Measurements from ENCODE around the gene GCNA.
"Not testable (repeated sequence)": the region's sequence is repeated elsewhere in the genome, so short reads cannot be mapped to it uniquely, and the experiment has no call there.

The GCNA gene

GRCh38 chrX:71626576-71626975 is 48.3 kb downstream of the GCNA start:
- Histone ChIP-seq H3K36me3 (replicated peaks) (no peaks in the 10 kb centered on the region), H3K9me3 (no peaks in the 10 kb centered on the region), H3K4me1 (no peaks in the 10 kb centered on the region), H3K4me3 (no peak overlapping the region), H3K27me3 (ENCODE audit: low read depth) (no peaks in the 10 kb centered on the region)
- DNase-seq (ENCODE audit: low spot score in 2 of 2), result no peak
- in situ Hi-C loops (cut with MboI; ENCODE audit: low sequenced_read_pairs), result no loop called here

- Histone ChIP-seq H3K9me3 (no peaks in the 10 kb centered on the region), H3K4me3 (no peak overlapping the region), H3K36me3 (replicated peaks) (no peaks in the 10 kb centered on the region), H3K27me3 (ENCODE audit: low read depth) (no peaks in the 10 kb centered on the region), H3K4me1 (no peaks in the 10 kb centered on the region)
- DNase-seq (ENCODE audit: low spot score in 2 of 2), result no peak
- in situ Hi-C loops (cut with MboI; ENCODE audit: low sequenced_read_pairs), result no loop called here
Observed at GRCh38 chrX:71627588-71628404, 49.6 kb downstream of the GCNA start.

- Histone ChIP-seq H3K36me3 (replicated peaks) (no peaks in the 10 kb centered on the region), H3K27me3 (ENCODE audit: low read depth) (no peaks in the 10 kb centered on the region), H3K4me3 (no peak overlapping the region), H3K9me3 (no peaks in the 10 kb centered on the region), H3K4me1 (no peaks in the 10 kb centered on the region)
- DNase-seq (ENCODE audit: low spot score in 2 of 2), result no peak
- in situ Hi-C loops (cut with MboI; ENCODE audit: low sequenced_read_pairs), result no loop called here
Observed at GRCh38 chrX:71629467-71629866, 51.2 kb downstream of the GCNA start.

DNA sequence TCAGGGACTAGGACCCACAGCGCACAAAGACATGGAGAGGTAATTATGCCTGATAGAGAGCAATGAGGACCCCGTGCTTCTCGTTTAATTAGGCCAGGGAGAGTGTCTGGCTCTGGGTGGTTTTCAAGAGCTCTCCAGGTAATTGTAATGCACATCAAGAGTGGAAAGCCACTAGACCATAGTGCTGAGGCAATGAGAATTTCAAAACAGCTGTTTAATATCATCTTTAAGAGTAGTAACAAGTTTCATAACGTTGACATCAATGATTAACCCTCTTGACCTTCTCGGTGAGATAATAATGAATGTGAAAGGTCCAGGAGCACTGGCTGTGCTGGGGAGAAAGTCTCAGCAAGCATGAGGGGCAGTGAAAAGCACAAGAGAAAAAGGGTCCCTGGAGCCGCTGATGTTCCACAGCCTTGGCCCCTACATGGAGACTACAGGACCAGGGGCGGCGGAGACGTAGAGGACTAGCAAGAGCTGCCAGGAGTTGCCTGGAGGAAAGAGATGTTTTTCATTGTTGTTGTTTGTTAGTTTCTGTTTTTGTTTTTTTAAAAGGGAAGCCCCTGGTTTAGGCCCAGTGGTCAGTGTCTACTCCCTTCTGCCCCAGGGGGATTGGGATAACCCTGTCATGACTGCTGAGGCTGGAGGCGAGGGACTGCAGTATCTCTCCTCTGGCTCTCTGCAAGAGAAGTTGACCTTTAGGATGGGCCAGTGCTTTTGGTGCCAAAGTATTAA is 54.9 kb downstream of the GCNA start:
- in situ Hi-C loops (cut with MboI; ENCODE audit: low sequenced_read_pairs), result no loop called here

GRCh38 chrX:71634366-71634765 is 56.1 kb downstream of the GCNA start:
- DNase-seq (ENCODE audit: low spot score in 2 of 2), result no peak
- Histone ChIP-seq H3K27me3 (ENCODE audit: low read depth) (no peaks in the 10 kb centered on the region), H3K4me3 (no peak overlapping the region), H3K36me3 (replicated peaks) (no peaks in the 10 kb centered on the region), H3K4me1 (no peaks in the 10 kb centered on the region), H3K9me3 (no peaks in the 10 kb centered on the region)
- in situ Hi-C loops (cut with MboI; ENCODE audit: low sequenced_read_pairs), result no loop called here

More for the DNA sequence above, 54.9 kb downstream of the GCNA start:
- Histone ChIP-seq H3K9me3 (no peaks in the 10 kb centered on the region), H3K36me3 (replicated peaks) (no peaks in the 10 kb centered on the region), H3K27me3 (ENCODE audit: low read depth) (no peaks in the 10 kb centered on the region), H3K4me1 (no peaks in the 10 kb centered on the region), H3K4me3 (no peak overlapping the region)
- DNase-seq (ENCODE audit: low spot score in 2 of 2), result no peak

- in situ Hi-C loops (cut with MboI; ENCODE audit: low sequenced_read_pairs), result no loop called here
- no peak overlapping the region for H3K4me3 ChIP-seq
- no peaks in the 10 kb centered on the region for H3K36me3 ChIP-seq (replicated peaks)
- no peaks in the 10 kb centered on the region for H3K9me3 ChIP-seq
- H3K27me3 ChIP-seq (ENCODE audit: low read depth), result no peaks in the 10 kb centered on the region
- no peak for DNase-seq (ENCODE audit: low spot score in 2 of 2)
- no peaks in the 10 kb centered on the region for H3K4me1 ChIP-seq
Observed at GRCh38 chrX:71636438-71637252, 58.4 kb downstream of the GCNA start.

- no peak for DNase-seq (ENCODE audit: low spot score in 2 of 2)
- in situ Hi-C loops (cut with MboI; ENCODE audit: low sequenced_read_pairs), result no loop called here
- no peak overlapping the region for H3K4me3 ChIP-seq
- H3K9me3 ChIP-seq, result no peaks in the 10 kb centered on the region
- H3K36me3 ChIP-seq (replicated peaks), result no peaks in the 10 kb centered on the region
- no peaks in the 10 kb centered on the region for H3K27me3 ChIP-seq (ENCODE audit: low read depth)
- no peaks in the 10 kb centered on the region for H3K4me1 ChIP-seq
Observed at GRCh38 chrX:71637253-71637618, 59.0 kb downstream of the GCNA start.

DNA sequence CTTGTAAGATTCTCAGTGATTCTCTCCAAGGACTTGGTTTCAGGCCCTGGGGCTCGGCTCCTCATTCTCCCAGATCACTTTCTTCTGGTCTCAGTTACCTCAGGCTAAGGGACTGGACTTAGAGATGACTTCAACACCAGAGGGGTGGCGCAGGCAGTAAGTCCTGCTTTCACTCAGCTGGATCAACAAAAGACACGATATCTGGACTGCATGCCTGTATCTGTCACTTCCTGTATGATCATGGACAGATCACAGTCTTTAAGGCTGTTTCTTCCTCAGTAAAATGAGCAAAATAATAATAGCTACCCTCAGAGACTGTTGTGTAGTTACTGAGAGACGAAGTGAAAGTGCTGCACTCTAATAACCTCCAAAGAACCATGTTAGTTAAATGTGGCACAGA is 59.6 kb downstream of the GCNA start:
- Histone ChIP-seq H3K4me3 (no peak overlapping the region), H3K4me1 (no peaks in the 10 kb centered on the region), H3K36me3 (replicated peaks) (no peaks in the 10 kb centered on the region), H3K9me3 (no peaks in the 10 kb centered on the region), H3K27me3 (ENCODE audit: low read depth) (no peaks in the 10 kb centered on the region)
- no peak for DNase-seq (ENCODE audit: low spot score in 2 of 2)
- in situ Hi-C loops (cut with MboI; ENCODE audit: low sequenced_read_pairs), result no loop called here

DNA sequence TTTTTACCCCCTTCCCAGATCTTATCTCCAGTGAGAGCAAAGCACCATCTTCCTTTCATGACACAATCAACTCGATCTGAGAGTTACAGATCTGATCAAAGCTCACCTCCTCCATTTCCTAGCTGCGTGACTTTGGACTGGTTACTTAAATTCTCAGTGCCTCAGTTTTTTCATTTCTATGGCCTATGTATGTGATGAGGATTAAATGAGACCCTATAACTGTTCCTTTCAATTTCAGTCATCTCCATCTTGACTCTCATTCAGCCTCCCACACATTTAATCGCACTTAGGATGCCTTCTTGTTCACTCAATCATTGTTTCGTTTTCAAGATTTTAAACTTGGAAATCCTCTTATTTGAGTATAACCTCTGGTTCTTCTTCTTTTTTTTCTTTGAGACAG is 60.2 kb downstream of the GCNA start:
- Histone ChIP-seq H3K4me1 (no peaks in the 10 kb centered on the region), H3K27me3 (ENCODE audit: low read depth) (no peaks in the 10 kb centered on the region), H3K36me3 (replicated peaks) (no peaks in the 10 kb centered on the region), H3K9me3 (no peaks in the 10 kb centered on the region), H3K4me3 (no peak overlapping the region)
- no peak for DNase-seq (ENCODE audit: low spot score in 2 of 2)
- in situ Hi-C loops (cut with MboI; ENCODE audit: low sequenced_read_pairs), result no loop called here

GRCh38 chrX:71640002-71640401 is 61.8 kb downstream of the GCNA start:
- Histone ChIP-seq H3K9me3 (no peaks in the 10 kb centered on the region), H3K4me1 (no peaks in the 10 kb centered on the region), H3K4me3 (no peak overlapping the region), H3K27me3 (ENCODE audit: low read depth) (no peaks in the 10 kb centered on the region), H3K36me3 (replicated peaks) (no peaks in the 10 kb centered on the region)
- DNase-seq (ENCODE audit: low spot score in 2 of 2), result no peak
- in situ Hi-C loops (cut with MboI; ENCODE audit: low sequenced_read_pairs), result no loop called here

- H3K36me3 ChIP-seq (replicated peaks); H3K27me3 ChIP-seq (ENCODE audit: low read depth); in situ Hi-C loops (cut with MboI; ENCODE audit: low sequenced_read_pairs); H3K4me1 ChIP-seq; H3K4me3 ChIP-seq; H3K9me3 ChIP-seq; DNase-seq (ENCODE audit: low spot score in 2 of 2): not testable (repeated sequence)
Observed at GRCh38 chrX:71644406-71644805, 66.2 kb downstream of the GCNA start.

DNA sequence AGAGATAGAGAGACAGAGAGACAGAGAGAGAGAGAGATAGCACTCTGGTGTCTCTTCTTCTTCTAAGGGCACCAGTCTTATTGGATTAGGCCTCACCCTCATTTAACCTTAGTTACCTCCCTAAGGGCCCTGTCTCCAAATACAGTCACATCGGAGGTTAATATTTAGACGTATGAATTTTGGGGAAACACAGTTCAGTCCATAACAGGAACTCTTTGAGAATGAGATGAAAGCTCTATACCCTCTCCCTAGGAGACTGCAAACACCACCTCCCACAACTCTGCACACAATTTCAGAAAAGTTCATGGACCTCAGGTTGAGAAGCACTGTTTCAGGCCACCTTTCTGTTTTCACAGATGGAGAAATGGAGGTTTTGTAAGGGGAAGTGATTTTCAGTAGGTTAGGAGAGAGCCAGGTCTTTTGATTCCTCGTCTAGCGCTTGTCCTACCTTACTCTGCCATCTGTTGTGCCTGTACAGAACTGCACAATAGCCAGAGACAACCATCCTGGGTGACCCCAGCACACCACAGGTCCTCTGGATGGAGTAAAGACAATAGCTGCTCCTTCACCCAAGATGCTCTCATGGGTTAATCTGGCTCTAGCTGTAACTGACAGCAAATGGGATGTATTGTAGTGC is 72.2 kb downstream of the GCNA start:
- no peak for DNase-seq (ENCODE audit: low spot score in 2 of 2)
- Histone ChIP-seq H3K9me3 (peaks cover 3% of the 10 kb centered on the region), H3K27me3 (ENCODE audit: low read depth) (no peaks in the 10 kb centered on the region), H3K4me3 (no peak overlapping the region), H3K4me1 (no peaks in the 10 kb centered on the region), H3K36me3 (replicated peaks) (no peaks in the 10 kb centered on the region)
- in situ Hi-C loops (cut with MboI; ENCODE audit: low sequenced_read_pairs), result no loop called here

DNA sequence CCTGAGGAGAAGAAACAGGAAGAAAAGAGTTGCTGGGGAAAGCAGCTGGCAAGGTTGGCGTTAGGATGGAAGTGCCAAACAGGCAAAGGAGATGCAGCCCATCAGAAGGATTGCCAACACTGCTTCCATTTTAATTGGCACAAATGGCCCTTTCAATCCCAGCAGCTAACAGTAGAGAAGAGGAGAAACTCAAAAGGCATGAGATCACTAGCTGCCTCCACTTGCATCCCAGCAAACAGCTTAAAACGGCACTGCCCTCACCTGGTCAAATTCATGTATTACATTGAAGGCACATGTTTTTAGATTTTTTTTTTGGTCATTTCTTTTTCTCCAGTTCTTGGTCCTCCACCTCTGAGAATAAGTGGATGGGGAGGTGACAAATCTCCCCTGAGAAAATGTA is 74.2 kb downstream of the GCNA start:
- H3K36me3 ChIP-seq (replicated peaks), result no peaks in the 10 kb centered on the region
- in situ Hi-C loops (cut with MboI; ENCODE audit: low sequenced_read_pairs), result no loop called here
- H3K9me3 ChIP-seq, result peaks cover 3% of the 10 kb centered on the region
- H3K4me1 ChIP-seq, result no peaks in the 10 kb centered on the region
- no peak overlapping the region for H3K4me3 ChIP-seq
- H3K27me3 ChIP-seq (ENCODE audit: low read depth), result no peaks in the 10 kb centered on the region
- peak; percentile 32 to 75 for DNase-seq (ENCODE audit: low spot score in 2 of 2)
